ENCODE measurements around the gene GPC5. TPM values are rescaled to one million over a fixed set of nuclear protein-coding genes. Genes with fewer than 3 reads are reported as not detected.
"Not testable (repeated sequence)": the region's sequence is repeated elsewhere in the genome, so short reads cannot be mapped to it uniquely, and the experiment has no call there.

Gene GPC5
- total RNA-seq, 2 donors from 2014 or later: 0.22 to 0.51 TPM

DNA sequence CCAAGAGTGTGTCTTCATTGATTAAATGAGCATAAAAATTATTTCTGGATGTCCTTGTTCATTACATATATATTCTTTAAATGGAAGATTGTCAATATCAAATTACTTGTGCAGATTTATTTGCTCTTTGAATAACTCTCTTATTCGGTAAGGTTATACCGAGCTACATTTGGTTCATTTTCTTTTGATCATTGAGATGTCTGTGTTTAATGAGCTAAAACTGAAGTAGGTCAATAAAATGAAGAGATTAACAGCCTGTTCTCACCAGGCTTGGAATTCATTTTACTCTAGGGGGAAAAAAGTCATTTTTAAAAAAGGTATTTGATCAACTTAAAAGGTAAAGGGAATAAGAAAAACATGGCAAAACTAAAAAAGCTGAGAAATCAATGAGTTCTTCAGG, 10.6 kb downstream of the GPC5 start:
- H3K9me3 ChIP-seq (ENCODE audit: control insufficient read depth, low read length): no peaks in the 10 kb centered on the region
- no peaks in the 10 kb centered on the region for H3K27me3 ChIP-seq (ENCODE audit: control insufficient read depth, insufficient read depth, low read length, poor library complexity, severe bottlenecking)
- H3K4me1 ChIP-seq (ENCODE audit: control insufficient read depth, insufficient read depth, low read length): no peaks in the 10 kb centered on the region
- Mint-ChIP-seq H3K27me3 (ENCODE audit: insufficient read depth) (no peaks in the 10 kb centered on the region), H3K4me3 (no peak overlapping the region), H3K9me3 (no peaks in the 10 kb centered on the region), H3K36me3 (ENCODE audit: low read depth) (no peaks in the 10 kb centered on the region), H3K4me1 (peaks cover 2% of the 10 kb centered on the region), H3K27ac (no peak overlapping the region)
- H3K4me3 ChIP-seq (ENCODE audit: low read length): no peak overlapping the region
- TF ChIP-seq, protein P1, sequence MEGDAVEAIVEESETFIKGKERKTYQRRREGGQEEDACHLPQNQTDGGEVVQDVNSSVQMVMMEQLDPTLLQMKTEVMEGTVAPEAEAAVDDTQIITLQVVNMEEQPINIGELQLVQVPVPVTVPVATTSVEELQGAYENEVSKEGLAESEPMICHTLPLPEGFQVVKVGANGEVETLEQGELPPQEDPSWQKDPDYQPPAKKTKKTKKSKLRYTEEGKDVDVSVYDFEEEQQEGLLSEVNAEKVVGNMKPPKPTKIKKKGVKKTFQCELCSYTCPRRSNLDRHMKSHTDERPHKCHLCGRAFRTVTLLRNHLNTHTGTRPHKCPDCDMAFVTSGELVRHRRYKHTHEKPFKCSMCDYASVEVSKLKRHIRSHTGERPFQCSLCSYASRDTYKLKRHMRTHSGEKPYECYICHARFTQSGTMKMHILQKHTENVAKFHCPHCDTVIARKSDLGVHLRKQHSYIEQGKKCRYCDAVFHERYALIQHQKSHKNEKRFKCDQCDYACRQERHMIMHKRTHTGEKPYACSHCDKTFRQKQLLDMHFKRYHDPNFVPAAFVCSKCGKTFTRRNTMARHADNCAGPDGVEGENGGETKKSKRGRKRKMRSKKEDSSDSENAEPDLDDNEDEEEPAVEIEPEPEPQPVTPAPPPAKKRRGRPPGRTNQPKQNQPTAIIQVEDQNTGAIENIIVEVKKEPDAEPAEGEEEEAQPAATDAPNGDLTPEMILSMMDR (conservative IDR thresholded peaks at IDR 0.05): no peak
- DNase-seq: no peak
- H3K36me3 ChIP-seq (ENCODE audit: control insufficient read depth, insufficient read depth, low read length): no peaks in the 10 kb centered on the region
- no peak overlapping the region for H3K9ac ChIP-seq (ENCODE audit: extremely low read depth, low read length, poor library complexity, severe bottlenecking)
- H3K27ac ChIP-seq (ENCODE audit: low read depth, low read length): no peak overlapping the region
- WGBS, 2 experiments (ENCODE audit: insufficient coverage in 1 of 2, insufficient read length in 1 of 2): 89 to 100% methylated on average over 2 of the region's 2 CpGs

DNA sequence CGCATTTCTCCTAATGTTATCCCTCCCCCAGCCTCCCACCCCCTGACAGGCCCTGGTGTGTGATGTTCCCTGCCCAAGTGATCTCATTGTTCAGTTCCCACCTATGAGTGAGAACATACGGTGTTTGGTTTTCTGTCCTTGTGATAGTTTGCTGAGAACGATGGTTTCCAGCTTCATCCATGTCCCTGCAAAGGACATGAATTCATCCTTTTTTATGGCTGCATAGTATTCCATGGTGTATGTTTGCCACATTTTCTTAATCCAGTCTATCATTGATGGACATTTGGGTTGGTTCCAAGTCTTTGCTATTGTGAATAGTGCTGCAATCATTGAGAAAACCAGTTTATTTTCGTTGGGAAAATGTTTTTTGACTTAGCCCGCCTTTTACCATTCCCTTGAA, 18.2 kb downstream of the GPC5 start:
- H3K36me3 Mint-ChIP-seq (ENCODE audit: low read depth); H3K4me1 Mint-ChIP-seq; H3K27me3 ChIP-seq (ENCODE audit: control insufficient read depth, insufficient read depth, low read length, poor library complexity, severe bottlenecking); H3K27ac Mint-ChIP-seq; H3K4me3 ChIP-seq (ENCODE audit: low read length); H3K27me3 Mint-ChIP-seq (ENCODE audit: insufficient read depth); H3K9me3 ChIP-seq (ENCODE audit: control insufficient read depth, low read length); H3K9ac ChIP-seq (ENCODE audit: extremely low read depth, low read length, poor library complexity, severe bottlenecking); H3K27ac ChIP-seq (ENCODE audit: low read depth, low read length); H3K36me3 ChIP-seq (ENCODE audit: control insufficient read depth, insufficient read depth, low read length); H3K4me3 Mint-ChIP-seq; H3K4me1 ChIP-seq (ENCODE audit: control insufficient read depth, insufficient read depth, low read length); DNase-seq; H3K9me3 Mint-ChIP-seq: not testable (repeated sequence)
- WGBS, 2 experiments (ENCODE audit: insufficient coverage in 1 of 2, insufficient read length in 1 of 2): 92% methylated on average over 2 of the region's 5 CpGs; no CpG with 5 or more reads in 1 of the 2 experiments

DNA sequence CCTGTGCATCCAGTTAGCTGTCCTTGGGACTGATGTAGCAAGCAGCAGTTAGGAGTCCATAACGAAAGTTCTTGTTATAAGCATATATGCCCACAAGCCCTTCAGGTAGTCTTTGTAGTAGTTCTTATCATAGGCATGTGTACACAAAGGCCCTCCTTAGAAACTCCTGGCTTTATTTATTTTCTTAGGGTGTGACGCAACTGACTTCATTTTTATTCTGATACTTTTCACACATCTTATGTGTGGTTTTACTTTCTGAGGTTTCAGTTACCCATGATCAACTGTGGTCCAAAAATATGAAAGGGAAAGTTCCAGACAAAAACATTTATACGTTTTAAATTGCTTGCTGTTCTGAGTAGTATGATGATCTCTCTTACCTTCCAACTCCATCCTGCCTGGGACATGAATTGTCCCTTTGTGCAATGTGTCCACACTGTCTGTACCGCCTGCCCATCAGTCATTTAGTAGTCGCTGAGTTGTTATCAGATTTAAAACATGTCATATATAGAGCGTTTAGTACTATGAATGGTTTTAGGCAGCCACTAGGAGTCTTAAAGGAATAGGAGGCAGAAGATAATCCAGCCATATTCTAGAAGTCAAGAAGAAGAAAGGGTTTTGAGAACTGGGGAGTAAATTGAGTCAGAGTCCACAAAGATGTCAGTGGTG, 19.4 kb downstream of the GPC5 start:
- H3K36me3 ChIP-seq (ENCODE audit: control insufficient read depth, insufficient read depth, low read length): no peaks in the 10 kb centered on the region
- Mint-ChIP-seq H3K4me3 (no peak overlapping the region), H3K27ac (no peak overlapping the region), H3K27me3 (ENCODE audit: insufficient read depth) (no peaks in the 10 kb centered on the region), H3K9me3 (no peaks in the 10 kb centered on the region), H3K4me1 (no peaks in the 10 kb centered on the region), H3K36me3 (ENCODE audit: low read depth) (no peaks in the 10 kb centered on the region)
- no peak overlapping the region for H3K4me3 ChIP-seq (ENCODE audit: low read length)
- no peak overlapping the region for H3K27ac ChIP-seq (ENCODE audit: low read depth, low read length)
- TF ChIP-seq, protein P1 (conservative IDR thresholded peaks at IDR 0.05): no peak
- no peaks in the 10 kb centered on the region for H3K9me3 ChIP-seq (ENCODE audit: control insufficient read depth, low read length)
- no peak overlapping the region for H3K9ac ChIP-seq (ENCODE audit: extremely low read depth, low read length, poor library complexity, severe bottlenecking)
- H3K4me1 ChIP-seq (ENCODE audit: control insufficient read depth, insufficient read depth, low read length): no peaks in the 10 kb centered on the region
- WGBS, 2 experiments (ENCODE audit: insufficient coverage in 1 of 2, insufficient read length in 1 of 2): 72 to 80% methylated on average over 4 to 6 of the region's 6 CpGs
- DNase-seq: no peak
- no peaks in the 10 kb centered on the region for H3K27me3 ChIP-seq (ENCODE audit: control insufficient read depth, insufficient read depth, low read length, poor library complexity, severe bottlenecking)

DNA sequence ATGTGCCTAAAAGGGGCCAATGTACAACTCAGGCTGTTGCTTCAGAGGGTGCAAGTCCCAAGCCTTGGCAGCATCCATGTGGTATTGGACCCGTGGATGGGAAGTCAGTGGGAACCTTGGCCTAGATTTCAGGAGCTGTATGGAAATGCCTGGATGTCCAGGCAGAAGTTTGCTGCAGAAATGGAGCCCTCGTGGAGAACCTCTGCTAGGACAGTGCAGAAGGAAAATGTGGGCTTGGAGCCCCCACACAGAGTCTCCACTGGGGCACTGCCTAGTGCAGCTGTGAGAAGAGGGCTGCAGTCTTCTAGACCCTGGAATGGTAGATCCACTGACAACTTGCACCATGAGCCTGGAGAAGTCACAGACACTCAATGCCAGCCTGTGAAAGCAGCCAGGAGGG, 28.5 kb downstream of the GPC5 start:
- Histone ChIP-seq H3K27ac (ENCODE audit: low read depth, low read length) (no peak overlapping the region), H3K9me3 (ENCODE audit: control insufficient read depth, low read length) (peaks cover 19% of the 10 kb centered on the region), H3K4me1 (ENCODE audit: control insufficient read depth, insufficient read depth, low read length) (no peaks in the 10 kb centered on the region), H3K36me3 (ENCODE audit: control insufficient read depth, insufficient read depth, low read length) (no peaks in the 10 kb centered on the region), H3K9ac (ENCODE audit: extremely low read depth, low read length, poor library complexity, severe bottlenecking) (no peak overlapping the region), H3K27me3 (ENCODE audit: control insufficient read depth, insufficient read depth, low read length, poor library complexity, severe bottlenecking) (no peaks in the 10 kb centered on the region), H3K4me3 (ENCODE audit: low read length) (no peak overlapping the region)
- Mint-ChIP-seq H3K27ac (no peak overlapping the region), H3K4me3 (no peak overlapping the region), H3K9me3 (peaks cover 36% of the 10 kb centered on the region), H3K36me3 (ENCODE audit: low read depth) (no peaks in the 10 kb centered on the region), H3K27me3 (ENCODE audit: insufficient read depth) (no peaks in the 10 kb centered on the region), H3K4me1 (no peaks in the 10 kb centered on the region)
- WGBS, 2 experiments (ENCODE audit: insufficient coverage in 1 of 2, insufficient read length in 1 of 2): 74 to 85% methylated on average over 2 of the region's 2 CpGs
- TF ChIP-seq, protein P1 (conservative IDR thresholded peaks at IDR 0.05): no peak
- no peak for DNase-seq

DNA sequence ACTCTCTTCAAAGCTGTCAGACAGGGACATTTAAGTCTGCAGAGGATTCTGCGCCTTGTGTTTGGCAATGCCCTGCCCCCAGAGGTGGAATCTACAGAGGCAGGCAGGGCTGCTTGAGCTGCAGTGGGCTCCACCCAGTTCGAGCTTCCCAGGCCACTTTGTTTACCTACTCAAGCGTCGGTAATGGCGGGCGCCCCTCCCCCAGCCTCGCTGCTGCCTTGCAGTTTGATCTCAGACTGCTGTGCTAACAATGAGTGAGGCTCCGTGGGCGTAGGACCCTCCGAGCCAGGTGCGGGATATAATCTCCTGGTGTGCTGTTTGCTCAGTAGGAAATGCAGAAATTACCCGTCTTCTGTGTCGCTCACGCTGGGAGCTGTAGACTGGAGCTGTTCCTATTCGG, 40.3 kb downstream of the GPC5 start:
- H3K9me3 Mint-ChIP-seq: peaks cover 44% of the 10 kb centered on the region
- H3K9me3 ChIP-seq (ENCODE audit: control insufficient read depth, low read length); H3K4me3 ChIP-seq (ENCODE audit: low read length); DNase-seq; H3K4me1 ChIP-seq (ENCODE audit: control insufficient read depth, insufficient read depth, low read length); H3K4me3 Mint-ChIP-seq; H3K27ac Mint-ChIP-seq; H3K27ac ChIP-seq (ENCODE audit: low read depth, low read length); H3K9ac ChIP-seq (ENCODE audit: extremely low read depth, low read length, poor library complexity, severe bottlenecking); H3K27me3 Mint-ChIP-seq (ENCODE audit: insufficient read depth); H3K4me1 Mint-ChIP-seq; H3K36me3 Mint-ChIP-seq (ENCODE audit: low read depth); H3K36me3 ChIP-seq (ENCODE audit: control insufficient read depth, insufficient read depth, low read length); H3K27me3 ChIP-seq (ENCODE audit: control insufficient read depth, insufficient read depth, low read length, poor library complexity, severe bottlenecking): not testable (repeated sequence)
- 86 to 94% methylated on average over 5 to 15 of the region's 15 CpGs for WGBS, 2 experiments (ENCODE audit: insufficient coverage in 1 of 2, insufficient read length in 1 of 2)
